Adrenal gland (tissue), 5 donors: ENCODE measurements around the gene DCAF15.

Experiments
- POLR2A ChIP-seq, 2 donors: fragments of 450-650 bp; IDR thresholded peaks; one replicate each; pipeline ENCODE4 v1.6.1; 2017; ENCODE audit warnings: antibody characterized with exemption in 2 of 2, mild to moderate bottlenecking in 2 of 2, moderate library complexity in 1 of 2
- TF ChIP-seq, protein P1 (sequence below), 6 experiments: fragments of 450-650 bp in 4 of 6; fragments of 200-600 bp in 2 of 6; sonication (generic) in 1 of 6; IDR thresholded peaks; 1 replicate in 5 of 6; 2 replicates in 1 of 6; pipeline versions ENCODE4 v1.5.1 to v1.8.0; 2016 to 2021; ENCODE audit warnings: antibody characterized with exemption in 6 of 6, mild to moderate bottlenecking in 2 of 6, moderate library complexity in 1 of 6
- donor health status: DM: no; HTN: no; CAD: no.

DNA sequence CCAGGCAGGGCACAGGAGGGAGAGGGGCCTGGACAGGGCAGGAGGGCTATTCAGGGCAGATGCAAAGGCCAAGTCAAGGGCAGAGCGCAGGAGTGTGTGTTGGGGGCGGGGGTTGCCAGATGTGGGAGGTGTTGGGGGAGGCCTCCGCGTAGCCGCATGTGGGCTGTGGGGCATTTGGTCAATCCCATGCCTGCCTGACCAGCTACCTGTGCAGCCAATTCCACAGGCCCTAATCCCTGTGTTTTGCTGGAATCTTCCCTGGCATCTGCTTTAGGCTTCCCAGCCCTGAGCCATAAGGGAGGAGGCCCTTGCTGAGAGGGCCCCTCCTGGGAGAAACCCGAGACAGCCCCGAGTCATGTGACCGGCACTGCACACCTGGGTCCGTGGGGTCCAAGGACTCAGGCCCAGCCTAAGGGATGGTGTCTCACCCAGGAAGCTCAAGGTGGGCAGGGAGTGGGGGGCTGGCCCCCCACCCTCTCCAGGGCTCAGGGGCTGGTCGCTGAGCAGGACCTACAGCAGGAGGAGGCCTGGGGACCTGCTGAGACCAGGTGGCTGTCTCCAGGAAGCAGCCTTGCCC is 33.5 kb downstream of the DCAF15 start:
- TF ChIP-seq POLR2A (IDR thresholded peaks at IDR 0.05), result no peak
- TF ChIP-seq, protein P1, sequence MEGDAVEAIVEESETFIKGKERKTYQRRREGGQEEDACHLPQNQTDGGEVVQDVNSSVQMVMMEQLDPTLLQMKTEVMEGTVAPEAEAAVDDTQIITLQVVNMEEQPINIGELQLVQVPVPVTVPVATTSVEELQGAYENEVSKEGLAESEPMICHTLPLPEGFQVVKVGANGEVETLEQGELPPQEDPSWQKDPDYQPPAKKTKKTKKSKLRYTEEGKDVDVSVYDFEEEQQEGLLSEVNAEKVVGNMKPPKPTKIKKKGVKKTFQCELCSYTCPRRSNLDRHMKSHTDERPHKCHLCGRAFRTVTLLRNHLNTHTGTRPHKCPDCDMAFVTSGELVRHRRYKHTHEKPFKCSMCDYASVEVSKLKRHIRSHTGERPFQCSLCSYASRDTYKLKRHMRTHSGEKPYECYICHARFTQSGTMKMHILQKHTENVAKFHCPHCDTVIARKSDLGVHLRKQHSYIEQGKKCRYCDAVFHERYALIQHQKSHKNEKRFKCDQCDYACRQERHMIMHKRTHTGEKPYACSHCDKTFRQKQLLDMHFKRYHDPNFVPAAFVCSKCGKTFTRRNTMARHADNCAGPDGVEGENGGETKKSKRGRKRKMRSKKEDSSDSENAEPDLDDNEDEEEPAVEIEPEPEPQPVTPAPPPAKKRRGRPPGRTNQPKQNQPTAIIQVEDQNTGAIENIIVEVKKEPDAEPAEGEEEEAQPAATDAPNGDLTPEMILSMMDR (IDR thresholded peaks at IDR 0.05), result no peak
